ENCODE measurements around the gene ANKRD60. TPM values are rescaled to one million over a fixed set of nuclear protein-coding genes. Genes with fewer than 3 reads are reported as not detected.

The ANKRD60 gene
- total RNA-seq, 1 experiment from 2014 or later, result not detected

DNA sequence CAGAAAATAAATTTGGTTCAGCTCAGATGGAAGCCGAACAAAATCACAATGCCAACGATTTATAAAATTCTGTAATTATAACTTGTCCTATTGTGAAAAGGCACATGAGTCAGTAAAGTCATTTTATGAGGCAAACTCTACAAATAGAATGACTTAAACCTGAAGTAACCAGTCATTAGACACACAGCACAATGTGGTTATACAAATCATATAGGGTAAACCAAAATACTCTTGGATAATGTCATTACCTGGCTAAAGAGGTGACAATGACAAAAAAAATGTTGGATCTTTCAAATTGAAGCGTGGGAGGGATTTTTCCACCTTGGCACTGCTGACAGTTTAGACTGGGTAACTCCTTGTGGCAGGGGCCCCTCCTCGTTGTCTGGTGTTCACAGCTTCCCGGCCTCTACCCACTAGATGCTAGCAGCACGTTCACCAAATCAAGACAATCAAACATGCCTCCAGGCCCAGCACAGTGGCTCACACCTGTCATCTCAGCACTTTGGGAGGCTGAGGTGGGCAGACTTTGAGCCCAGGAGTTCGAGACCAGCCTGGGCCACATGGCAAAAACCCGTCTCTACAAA, 5.0 kb downstream of the ANKRD60 start:
- DNase-seq (ENCODE audit: low read depth), result no peak

GRCh38 chr20:58222446-58222845, 6.0 kb downstream of the ANKRD60 start:
- no peak for DNase-seq (ENCODE audit: low read depth)

DNA sequence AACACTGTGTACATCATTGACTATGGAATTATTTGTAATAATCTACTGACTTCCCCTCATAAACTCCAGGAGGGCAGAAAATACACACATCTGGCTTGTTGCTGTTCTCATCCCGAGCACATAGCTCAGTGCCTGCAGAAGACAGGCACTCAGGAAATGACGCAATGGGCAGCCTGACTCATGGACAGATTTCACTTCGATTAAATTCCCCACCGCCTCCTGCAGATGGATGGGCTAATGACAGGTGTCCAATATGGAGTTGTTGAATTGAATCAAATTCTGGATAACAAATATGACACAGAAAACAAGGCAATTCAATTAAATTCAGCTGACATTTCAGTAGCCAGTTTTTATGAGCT, 9.1 kb downstream of the ANKRD60 start:
- DNase-seq (ENCODE audit: low read depth), result peak; percentile 93

DNA sequence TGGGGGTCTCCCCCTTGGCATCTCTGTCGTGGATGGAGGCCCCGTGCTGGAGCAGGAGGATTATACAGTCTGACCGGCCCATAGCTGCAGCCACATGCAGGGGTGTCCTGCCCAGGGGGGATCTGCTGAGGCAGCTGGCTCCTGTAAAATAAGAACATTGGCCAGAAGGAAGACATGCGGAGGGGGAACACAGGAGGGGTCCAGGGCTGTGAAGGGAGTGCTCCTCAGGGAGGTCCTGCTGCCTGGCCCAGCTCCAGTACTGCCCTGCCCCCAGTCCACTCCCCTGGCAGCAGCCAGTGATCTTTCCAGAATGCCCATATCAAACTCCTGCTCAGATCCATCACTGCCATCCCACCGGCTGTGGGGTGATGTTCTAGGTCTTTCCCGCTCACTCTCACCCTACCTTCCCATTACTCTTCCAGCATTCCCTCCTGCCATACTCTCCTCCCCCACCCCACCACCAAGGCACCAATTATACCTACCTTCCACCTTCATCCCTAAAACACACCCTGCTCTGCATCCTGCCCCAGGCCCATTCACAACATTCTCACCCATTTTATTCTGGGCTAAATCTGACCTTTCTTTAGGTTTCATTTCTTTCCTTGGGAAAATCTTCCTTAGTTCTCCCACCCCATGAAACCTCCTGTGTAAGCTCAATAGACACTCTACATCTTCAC, 9.7 kb downstream of the ANKRD60 start:
- DNase-seq (ENCODE audit: low read depth), result no peak

DNA sequence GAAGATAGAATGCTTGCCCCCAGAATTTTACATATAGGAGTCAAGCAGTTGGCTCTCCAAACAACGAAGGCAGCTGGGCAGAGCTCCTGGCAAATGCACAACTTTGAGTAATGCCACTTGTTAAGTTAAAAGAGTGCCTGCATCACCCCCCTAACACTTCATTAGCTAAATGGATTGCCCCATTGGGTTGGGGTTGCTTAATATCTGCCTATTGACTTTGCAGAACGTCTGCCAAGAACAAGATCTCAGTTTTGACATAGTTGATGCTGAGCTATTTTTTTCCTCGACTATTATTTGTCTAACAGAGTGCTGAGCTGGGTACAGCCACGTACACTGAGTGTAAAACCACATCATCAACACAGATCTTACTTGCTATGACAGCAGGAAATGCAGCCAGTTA, 12.1 kb downstream of the ANKRD60 start:
- peak; percentile 48 for DNase-seq (ENCODE audit: low read depth)

DNA sequence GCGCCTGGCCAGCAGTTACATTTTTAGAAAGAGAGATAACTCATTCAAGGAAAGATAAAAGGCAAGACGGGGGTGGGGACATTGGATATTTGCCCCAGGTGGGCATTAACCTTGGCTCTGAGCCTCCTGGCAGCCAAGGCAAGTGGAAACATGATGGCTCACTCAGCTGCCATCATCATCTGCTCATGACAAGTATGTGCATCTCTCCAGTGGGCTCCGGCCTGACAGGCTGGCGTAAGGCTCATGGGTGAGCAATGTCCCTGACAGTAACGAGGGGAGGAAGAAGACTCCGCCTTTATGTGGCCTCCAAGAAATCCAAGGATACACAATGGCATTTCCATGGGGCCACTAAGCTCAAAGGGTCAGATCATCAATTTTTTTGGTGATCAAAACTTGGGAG, 13.3 kb downstream of the ANKRD60 start:
- no peak for DNase-seq (ENCODE audit: low read depth)

DNA sequence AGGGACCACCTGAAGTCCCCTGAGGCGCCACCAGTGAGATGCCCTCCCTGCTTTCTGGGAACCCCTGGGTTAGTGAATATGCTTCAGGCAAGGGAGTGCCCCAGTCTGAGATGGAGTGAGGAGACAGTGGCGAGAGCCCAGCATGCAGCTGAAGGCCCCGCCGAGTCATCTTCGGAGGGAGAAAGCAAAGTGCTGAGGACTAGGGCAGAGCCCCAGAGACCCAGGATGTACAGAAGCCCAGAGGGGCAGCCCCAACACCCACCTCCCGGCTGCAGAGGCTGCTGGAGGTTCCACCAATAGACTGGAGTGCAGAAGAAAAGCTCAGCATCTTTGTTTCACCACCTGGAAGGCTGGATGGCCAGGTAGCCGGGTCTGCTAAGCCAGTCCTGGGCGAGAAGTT, 14.1 kb downstream of the ANKRD60 start:
- no peak for DNase-seq (ENCODE audit: low read depth)

DNA sequence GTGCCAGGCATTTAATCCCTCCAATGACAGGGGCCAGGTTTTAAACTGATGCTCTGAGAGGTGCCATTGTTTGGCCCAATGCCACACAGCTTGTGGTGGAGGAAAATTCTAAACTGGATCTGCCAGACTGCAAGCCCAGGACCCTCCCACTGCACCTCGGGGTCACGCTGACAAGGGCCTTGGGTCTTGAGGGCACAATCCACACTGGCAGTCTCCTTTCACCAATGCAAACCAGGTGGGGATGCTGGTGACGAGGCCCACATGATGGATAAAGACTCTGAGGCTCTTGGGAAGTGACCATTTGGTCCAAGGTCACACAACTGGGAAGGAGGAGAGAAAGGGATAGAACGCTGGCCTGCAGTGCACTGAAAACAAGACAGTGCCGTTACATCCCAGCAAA, 14.7 kb downstream of the ANKRD60 start:
- DNase-seq (ENCODE audit: low read depth), result no peak

DNA sequence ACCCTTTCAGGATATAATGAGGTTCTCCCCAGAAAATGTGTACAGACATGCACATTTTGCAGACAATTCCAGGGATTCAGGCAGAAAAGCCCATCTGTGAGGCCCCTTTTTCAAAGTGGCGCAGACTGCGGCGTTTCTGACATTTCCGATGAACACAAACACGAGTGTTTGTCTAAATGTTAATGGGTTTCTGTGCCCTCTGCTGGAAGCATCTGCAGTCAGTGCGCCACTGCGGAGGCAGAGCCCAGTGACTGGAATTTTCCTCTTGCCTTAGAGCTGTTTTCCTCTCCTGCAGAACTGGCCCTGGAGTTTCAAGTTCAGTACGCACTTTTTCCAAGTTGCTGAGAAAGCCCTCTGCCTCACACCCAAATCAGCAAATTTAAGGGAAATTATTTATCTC, 15.3 kb downstream of the ANKRD60 start:
- DNase-seq (ENCODE audit: low read depth), result peak; percentile 79

- no peak for DNase-seq (ENCODE audit: low read depth)
Observed at GRCh38 chr20:58212636-58213035, 15.8 kb downstream of the ANKRD60 start.

DNA sequence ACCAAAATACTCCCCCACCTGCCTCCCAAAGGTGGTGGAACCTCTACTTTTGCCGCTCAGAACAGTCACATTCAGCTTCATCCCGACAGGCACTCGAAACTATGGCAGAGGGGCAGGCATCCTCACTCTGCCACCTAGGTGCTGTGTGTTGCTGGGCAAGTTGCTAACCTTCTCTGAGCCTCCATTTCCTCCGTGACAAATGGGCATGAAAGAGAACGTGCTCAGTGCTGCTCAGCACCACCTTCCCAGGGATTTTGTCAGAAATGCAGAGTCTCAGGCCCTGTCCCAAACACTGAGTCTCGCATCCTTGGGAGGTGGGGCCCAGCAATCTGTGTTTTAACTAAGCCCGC, 18.1 kb downstream of the ANKRD60 start:
- no peak for DNase-seq (ENCODE audit: low read depth)

GRCh38 chr20:58209652-58210397, 18.6 kb downstream of the ANKRD60 start:
- DNase-seq (ENCODE audit: low read depth), result peak; percentile 73

DNA sequence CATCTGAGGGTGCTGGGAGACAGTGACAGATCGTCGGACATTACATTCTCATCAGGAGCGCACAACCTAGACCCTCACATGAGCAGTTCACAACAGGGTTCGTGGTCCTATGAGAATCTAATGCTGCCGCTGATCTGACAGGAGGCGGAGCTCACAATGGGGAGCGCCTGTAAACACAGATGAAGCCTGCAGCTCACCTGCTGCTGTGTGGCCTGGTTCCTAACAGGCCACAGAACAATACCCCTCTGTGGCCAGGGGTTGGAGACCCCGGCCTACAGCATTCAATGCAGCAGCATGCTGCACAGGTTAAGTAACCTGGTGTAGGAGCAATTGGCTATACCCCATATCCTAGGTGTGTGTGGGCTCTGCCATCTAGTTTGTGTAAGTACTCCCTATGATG, 19.5 kb downstream of the ANKRD60 start:
- no peak for DNase-seq (ENCODE audit: low read depth)

DNA sequence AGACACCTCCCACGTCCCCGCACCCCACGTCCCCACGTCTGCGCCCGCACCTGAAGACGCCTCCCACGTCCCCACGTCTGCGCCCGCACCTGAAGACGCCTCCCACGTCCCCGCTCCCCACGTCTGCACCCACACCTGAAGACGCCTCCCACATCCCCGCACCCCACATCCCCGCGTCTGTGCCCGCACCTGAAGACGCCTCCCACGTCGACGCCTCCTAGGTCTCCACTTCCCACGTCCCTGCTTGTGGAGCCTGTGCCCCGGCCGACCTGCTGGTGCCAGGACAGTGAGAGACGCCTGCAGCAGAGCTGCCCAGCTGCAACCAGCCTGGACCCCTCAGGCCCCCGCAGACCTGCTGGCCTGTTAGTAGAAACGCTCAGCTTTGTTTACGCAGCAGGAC, 22.6 kb downstream of the ANKRD60 start:
- no peak for DNase-seq (ENCODE audit: low read depth)

GRCh38 chr20:58202044-58202443, 26.4 kb downstream of the ANKRD60 start:
- DNase-seq (ENCODE audit: low read depth), result peak; percentile 63

DNA sequence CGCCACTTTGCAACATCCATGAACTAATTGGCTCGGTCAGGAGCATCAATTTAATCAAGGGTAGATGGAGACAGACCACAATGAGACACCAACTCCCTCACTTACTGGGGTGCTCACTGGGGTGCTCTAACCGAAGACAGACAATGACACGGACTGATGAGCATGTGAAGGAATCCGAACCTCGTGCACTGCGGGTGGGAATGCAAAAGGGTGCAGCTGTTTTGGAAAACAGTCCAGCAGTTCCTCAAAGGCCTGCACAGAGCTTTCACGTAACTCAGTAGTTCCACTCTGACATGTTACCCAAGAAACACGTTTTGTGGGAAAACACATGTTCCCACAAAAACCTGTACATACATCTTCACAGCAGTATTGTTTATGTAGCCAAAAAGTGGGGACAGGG, 26.8 kb downstream of the ANKRD60 start:
- DNase-seq (ENCODE audit: low read depth), result no peak

GRCh38 chr20:58199469-58199868, 29.0 kb downstream of the ANKRD60 start:
- no peak for DNase-seq (ENCODE audit: low read depth)

- DNase-seq (ENCODE audit: low read depth), result no peak
Observed at GRCh38 chr20:58198901-58199355, 29.5 kb downstream of the ANKRD60 start.

- DNase-seq (ENCODE audit: low read depth), result no peak
Observed at GRCh38 chr20:58198384-58198783, 30.1 kb downstream of the ANKRD60 start.

- DNase-seq (ENCODE audit: low read depth), result no peak
Observed at GRCh38 chr20:58197185-58197469, 31.3 kb downstream of the ANKRD60 start.

GRCh38 chr20:58196402-58197184, 31.9 kb downstream of the ANKRD60 start:
- peak; percentile 47 for DNase-seq (ENCODE audit: low read depth)

DNA sequence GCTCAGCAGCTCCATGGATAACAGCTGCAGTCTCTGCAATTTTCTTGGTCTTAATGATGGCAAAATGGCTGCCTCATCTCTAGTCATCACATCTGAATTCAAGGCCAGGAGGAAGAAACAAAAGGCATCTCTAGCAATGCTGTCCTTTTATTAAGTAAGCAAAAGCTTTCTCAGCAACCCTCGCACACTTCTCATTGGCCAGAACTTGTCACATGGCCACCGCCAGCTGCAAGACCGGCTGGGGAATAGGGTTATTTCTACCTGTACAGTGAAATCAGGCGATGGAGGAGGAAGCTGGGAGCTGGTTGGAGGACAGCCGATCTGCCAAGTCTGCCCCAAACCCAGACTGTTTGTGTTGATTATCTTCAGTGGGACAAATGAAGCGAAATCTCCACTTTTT, 33.4 kb downstream of the ANKRD60 start:
- DNase-seq (ENCODE audit: low read depth), result no peak
